ENCODE data around the gene SERGEF.

SERGEF gene

GRCh38 chr11:17807034-17807433 is 205.8 kb downstream of the SERGEF start:
- DNase-seq = no peak

DNA sequence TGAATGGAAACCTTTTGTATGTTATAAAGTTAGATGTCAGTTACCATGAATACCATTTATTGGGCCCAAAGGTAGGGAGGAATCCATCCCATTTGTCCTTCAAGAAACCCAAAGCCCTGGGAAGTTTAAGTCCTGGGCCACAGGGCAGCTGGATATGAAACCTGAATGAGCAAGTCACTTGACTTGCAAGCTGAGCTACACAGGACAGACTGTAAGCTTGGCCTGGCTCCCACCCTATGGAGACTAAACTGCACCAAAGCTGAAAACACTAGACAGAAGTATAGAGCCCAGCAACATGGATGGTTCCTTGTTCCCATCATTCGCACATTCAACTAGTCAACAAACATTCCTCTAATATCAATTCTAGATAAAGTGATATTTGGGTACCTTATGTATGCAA is 207.0 kb downstream of the SERGEF start:
- no peak for DNase-seq

- DNase-seq = no peak
Measured at GRCh38 chr11:17805043-17805442, 207.8 kb downstream of the SERGEF start.

DNA sequence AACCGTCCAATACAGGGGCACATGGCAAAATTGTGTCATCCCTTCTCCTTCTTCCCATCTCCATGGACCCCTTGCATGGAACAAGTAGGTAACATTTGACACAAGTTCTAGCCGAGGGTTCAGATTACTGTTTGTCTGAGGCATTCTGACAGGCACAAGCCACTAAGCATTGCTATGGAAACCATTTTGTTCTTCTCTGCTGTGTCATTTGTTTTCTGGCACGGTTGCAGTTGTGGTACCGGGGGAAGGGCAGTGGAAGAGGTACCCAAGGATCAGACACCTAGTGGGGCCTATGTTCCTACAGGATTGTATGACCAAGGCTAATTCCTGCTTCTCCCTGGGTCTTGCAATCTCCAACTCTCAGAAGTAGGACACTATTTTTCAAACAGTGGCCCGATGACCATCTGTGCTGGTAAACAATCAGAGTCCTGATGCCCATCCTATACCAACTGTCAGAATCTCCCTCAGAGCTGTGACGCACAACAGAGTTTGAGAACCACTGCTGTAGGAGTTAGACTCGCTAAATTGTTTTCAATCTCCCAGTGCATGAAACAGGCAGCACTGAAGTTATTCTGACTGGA is 209.0 kb downstream of the SERGEF start:
- DNase-seq = no peak

DNA sequence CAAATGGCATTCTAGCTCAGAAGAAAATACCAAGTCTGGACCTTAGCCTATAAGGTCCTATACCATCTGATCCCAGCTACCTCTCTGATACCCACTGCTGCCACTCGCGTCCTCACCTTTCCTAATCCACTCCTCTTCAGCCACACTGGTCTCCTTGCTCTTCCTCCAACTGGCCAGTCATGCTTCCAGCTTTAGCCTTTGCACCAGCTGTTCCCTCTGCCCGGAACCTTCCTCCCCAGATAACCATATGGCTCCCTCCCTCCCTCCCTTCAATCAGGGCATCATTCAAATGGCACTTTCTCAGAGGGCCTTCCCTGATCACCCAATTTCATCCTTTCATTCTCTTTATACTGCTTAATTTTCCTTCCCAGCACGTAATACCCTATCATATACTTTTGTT is 210.4 kb downstream of the SERGEF start:
- no peak for DNase-seq

DNA sequence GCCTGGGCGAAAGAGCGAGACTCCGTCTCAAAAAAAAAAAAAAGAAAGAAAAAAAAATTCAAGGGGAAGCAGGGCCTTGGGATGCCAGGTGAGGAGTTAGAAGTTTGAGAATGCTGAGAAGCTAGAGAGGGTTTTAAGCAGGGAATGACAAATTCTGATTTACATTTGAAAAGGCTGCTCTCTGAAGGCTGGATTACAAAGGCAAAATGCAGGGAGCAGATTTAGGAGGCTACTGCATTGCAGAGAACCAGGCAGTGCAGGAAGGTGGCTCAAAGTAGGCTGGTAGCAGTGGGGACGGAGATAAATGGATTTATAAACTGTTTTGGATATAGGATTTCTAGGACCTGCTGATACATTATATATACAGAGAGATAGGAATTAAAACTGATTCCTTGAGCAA is 211.7 kb downstream of the SERGEF start:
- DNase-seq = no peak

GRCh38 chr11:17799147-17799546 is 213.7 kb downstream of the SERGEF start:
- DNase-seq = no peak

GRCh38 chr11:17798716-17799115 is 214.1 kb downstream of the SERGEF start:
- no peak for DNase-seq

GRCh38 chr11:17798253-17798652 is 214.6 kb downstream of the SERGEF start:
- DNase-seq = no peak

- DNase-seq = no peak
Measured at GRCh38 chr11:17796154-17796553, 216.7 kb downstream of the SERGEF start.

DNA sequence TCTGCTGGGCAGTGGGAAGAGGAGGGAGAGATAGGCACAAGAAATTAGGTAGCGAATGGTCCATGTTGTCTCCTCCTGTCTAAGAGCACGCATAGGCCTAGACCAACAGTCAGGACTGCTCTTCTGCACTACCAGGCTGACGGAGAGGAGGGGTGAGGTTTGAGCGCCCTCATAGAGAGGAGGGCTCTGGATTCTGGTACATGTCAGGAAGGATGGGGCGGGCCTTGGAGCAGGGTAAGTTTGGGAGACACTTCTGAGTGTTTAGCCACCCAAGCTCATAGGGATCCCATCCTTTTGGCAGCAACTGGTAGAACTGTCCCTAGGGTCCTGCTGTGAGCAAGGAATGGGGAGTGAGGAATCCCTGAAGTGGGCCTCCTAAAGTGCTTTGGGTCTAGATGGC is 217.9 kb downstream of the SERGEF start:
- no peak for DNase-seq

- DNase-seq = no peak
Measured at GRCh38 chr11:17793642-17794170, 219.1 kb downstream of the SERGEF start.

DNA sequence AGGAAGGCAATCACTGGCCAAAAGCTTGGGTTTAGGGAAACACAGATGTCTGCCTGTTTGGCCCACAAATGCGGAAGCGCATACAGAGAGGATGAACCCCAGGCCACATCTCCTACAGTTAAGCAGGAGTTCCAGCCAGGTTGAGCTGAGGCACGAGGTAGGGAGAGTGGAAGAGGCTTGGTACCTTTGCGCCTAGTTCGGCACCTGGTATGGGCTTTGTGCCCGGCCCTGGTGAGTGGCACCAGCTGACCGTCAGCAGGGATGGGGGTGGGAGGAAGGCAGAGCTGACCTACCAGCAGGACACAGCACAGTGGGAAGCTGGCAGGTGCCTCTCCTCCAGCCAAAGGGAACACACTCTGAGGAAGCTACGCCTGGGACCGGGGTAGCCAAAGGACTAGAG is 220.7 kb downstream of the SERGEF start:
- DNase-seq = no peak

DNA sequence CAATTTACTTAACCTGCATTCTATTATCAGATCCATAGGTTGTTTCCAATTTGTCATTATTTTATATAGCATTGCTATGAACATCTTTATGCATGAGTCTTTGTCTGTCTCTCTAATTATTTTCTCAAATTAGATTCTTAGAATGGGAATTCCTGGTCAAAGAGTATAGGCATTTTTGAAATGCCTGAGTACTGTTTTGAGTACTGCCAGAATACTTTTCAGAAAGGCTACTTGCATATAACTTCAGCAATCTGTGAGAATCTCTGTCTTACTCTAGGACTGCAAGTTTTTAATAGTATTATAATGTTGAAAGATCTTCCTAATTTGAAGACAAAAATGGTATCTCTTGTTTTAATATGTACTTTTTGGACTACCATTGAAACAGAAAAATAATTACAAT is 221.7 kb downstream of the SERGEF start:
- no peak for DNase-seq

DNA sequence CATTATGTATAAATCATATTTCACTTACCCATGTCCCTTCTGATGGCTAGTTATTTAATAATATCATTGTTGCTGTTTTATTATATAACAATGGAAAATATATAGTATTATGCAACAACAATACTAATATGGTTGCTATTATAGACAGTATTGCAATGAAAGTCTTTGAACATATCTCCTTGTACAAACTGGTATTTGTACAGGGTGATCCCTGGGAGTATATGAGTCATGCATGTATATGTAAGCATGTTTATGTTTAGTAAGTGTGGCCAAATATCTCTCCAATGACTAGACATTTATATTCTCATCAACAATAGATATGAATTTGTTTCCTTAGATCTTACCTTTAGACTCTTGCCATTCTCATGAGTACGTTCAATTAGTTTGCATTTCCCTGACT is 222.4 kb downstream of the SERGEF start:
- DNase-seq = no peak

DNA sequence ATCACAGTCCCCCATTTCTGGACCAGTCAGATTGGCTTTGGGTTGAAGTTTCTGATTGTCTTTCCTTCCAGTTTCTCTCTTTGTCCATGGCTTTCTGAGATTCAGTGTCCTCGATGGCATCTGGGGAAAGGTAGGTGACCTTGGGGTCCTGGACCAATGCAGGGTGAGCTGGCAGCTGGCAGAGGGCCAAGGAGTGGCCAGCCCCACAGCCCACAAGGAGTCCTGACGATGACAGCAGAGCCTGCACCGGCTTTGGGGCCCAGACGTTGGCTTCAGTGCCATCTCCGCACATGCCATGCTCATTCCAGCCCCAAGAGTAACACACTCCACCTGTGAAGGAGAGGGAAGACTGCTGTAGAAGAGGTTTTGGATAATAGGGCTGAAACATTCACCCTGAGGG is 224.8 kb downstream of the SERGEF start:
- no peak for DNase-seq

- no peak for DNase-seq
Measured at GRCh38 chr11:17786824-17787525, 225.9 kb downstream of the SERGEF start.

DNA sequence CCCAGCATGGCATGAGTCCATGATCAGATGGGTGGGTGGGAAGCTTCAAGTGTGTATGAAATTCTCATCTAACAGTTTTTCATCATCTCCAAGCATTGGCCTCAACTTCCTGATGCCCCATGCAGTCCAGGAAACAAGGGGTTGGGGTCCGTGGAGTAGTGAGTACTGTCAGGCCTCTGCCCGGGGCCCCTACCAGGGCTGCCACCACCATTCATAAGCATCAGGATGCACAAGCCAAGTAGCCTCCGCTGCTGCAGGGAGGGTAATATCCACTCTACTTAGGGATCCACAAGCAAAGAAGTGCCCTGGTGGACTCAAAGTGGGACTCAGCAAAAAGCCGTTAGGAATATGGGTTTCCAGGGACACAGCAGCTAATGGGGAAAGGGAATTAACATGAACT is 229.0 kb downstream of the SERGEF start:
- no peak for DNase-seq

DNA sequence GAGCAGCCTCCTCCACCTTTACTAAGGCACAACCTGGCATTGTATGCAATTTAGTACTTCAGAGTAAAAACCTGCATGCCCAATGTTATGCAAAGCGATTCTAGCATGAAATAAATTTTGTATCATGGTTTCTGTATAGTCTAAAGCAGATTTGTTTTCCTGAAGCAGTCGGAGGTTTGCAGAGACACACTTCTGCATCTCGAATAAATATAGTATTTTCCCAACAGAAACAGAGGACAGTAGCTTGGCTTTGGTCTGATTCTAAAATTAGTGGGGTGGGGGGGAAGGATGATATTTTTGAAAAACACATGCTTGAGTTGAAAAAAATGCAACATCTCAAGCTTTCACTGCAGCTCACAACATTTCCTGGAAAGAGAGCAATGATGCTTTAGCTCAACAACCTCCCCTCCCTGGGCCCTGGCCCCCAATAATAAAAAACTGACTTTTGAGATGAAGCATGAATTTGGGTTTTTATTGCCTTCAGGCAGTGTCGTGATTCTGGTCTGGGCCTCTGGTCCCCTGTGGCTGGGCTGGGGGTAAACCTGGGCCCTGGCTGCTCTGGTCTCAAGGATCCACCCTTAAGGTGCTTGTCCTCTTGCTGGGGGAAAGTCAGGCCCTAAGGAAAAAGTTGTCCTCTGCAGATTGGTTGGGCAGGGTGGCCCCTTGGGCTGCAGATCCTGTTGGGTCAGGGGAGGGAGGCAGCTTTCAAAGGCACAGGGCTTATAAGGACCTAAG is 230.1 kb downstream of the SERGEF start:
- no peak for DNase-seq

DNA sequence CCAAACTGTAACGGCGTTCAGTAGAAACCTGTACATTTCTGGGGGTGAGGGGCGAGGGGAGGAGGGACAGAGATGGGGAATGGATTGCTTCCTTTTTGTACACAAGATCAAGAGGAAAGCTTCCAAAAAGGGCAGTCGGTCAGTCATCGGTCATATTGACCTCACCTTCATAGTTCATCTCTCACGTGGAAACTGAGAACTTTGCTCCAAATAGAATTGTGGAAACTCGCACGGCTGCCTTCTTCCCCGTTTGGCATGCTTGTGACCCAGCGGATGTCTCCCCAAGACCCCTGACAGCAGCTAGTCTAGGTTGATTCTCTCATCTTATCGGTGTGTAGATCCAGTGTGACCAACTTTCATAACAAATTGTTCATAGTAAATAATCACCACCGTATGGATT is 230.7 kb downstream of the SERGEF start:
- no peak for DNase-seq

DNA sequence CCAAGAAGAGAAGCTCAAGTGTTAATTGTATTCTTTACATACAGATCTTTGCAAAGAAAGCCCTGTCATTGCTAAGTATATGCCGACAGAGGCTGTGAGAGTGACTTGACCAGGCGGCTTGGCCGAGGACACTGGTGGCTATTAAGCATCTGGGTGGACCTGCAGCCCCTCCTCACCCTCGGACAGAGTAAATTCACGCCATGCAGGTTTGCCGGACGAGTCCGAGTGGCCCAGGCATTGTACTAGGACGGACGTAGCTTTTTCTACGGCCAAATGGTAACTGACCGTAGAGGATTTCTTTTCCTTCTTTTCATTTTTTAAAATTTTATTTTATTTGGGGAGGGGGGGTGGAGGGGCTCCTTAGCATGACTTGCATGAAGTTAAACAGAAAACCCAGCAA is 231.2 kb downstream of the SERGEF start:
- DNase-seq = no peak

- DNase-seq = no peak
Measured at GRCh38 chr11:17781221-17781620, 231.6 kb downstream of the SERGEF start.

GRCh38 chr11:17780668-17781067 is 232.2 kb downstream of the SERGEF start:
- DNase-seq = no peak
